GM19463 (cell line): ENCODE results near the gene FAM53A.

Source experiments
- ATAC-seq: cut with Tn5 transposase; IDR thresholded peaks from one replicate; pipeline ENCODE4 v1.9.1; 2021; ENCODE audit warnings: mild to moderate bottlenecking, moderate library complexity; ENCODE audit not compliant: unreplicated experiment

FAM53A gene

DNA sequence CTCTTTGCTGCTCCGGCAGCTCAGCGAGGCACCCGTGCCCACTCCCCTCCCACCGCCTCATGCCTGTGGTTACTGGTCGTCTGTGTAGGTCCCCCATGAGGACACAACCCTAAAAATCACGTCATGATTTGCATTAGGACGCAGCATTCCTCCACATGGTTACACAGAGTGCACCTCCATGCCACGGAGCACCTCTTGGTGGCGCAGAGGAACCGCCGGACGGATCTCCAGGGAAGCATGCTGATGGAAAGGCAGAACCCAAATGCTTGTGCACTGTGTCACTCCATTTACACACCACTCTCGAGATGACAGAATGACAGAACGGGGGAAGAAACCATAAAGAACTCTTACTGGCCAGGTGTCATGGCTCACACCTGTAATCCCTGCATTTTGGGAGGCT lies 22.4 kb downstream of the FAM53A start:
- no peak for ATAC-seq

DNA sequence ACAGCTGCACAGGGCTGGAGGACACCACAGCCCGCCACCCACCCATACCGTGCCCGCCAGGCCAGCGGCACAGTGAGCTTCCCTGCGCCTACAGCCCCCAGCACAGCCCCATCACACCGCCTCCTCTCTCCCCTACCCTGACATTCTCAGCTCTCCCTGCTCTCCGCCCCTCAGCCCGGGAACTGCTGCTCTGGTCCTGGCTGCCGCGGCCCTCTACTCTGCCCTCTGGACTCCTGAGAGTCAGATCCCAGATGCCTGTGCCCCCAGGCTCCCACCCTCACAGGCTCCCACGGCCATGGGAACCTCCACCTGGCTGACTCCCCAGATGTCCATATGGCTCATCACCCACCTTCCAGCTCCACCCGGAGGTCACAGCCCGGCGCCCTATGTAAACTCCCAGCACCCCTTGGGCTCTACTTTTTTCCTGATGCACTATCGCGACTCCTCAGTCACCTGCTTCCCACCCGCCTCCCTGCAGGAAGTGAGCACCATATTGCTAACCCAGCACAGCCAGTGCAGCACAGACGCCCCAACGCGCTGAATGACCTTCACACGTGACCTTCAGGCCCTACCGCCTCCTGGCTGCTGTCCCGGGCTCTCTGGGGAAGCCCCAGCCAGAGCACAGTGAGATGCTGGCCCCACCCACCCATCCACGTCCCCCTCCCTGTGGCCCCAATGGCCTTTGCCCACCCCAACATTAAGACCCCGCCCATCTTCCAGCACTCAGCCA lies 23.0 kb downstream of the FAM53A start:
- ATAC-seq: no peak

DNA sequence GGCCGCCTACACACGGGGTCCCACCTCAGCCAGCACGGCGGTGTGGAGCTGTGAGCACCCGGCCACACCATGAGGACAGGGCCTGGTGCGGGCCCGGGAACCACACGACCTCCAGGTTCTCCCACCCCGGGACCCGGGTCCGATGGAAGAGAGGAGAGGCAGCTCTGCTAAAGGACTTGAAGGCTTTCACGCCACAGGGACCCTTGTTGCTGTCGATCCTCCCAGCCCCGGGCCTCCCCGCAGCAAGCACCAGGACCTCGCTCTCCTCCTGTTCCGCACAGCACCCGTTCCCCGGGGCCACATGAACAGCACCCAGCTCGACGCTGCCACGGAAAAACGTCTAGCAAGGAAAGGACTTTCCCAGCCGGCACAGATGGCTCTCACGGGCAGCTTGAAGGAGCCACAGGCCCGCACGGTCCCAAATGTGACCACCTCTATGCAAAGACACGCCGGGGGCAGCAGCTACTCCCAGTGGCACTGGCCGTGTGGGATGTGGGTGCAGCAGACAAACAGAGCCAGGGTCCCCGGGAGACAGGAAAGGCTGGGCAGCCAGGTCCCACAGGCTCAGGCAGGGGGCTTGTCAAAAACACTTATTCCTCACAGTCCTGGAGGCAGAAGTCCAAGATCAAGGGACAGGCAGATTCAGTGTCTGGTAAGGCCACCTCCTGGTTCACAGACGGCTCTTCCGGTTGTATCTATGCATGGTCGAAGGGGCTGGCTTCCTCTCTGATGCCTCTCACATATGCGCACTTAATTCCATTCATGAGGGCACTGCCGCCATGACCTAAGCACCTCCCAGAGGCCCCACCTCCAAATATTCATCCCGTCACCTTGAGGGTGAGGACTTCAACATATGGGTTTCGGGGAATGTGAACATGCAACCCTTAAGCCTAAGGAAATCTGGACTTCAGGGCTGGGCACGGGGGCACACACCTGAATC lies 24.7 kb downstream of the FAM53A start:
- ATAC-seq: no peak

DNA sequence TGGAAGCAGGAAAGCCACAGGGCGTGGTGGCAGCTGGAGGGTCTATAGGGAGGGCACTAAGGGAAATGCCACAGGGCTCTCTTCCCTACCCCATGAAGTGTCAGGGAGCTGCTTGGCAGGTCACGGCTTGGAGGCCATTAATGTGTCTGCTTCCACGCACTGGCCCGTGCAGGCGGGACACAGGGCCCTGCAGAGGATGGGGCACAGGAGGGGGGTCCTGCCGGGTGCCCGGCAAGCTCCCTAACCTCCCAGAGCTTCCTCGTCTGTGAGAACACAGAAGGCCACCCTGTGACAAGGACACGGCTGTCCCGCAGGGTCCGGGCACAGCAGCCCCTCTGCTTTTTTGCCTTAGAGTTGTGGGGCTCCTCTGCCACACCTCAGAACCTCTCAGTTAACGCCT lies 25.5 kb downstream of the FAM53A start:
- ATAC-seq: no peak

DNA sequence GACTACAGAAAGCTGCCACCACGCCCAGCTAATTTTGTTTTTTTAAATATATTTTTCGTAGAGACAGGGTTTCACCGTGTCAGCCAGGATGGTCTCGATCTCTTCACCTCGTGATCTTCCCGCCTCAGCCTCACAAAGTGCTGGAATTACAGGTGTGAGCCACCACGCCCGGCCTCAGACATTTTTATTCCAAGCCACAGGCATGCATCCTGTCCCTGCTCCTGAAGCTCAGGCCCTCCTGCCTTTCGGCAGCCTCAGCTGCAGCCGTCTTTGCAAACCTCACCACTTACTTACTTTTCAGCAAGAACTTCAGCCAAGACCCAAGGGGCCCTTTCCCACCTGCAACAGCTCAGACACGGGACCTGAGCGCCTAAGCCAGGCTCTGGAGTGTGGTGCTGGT lies 26.0 kb downstream of the FAM53A start:
- ATAC-seq: no peak

DNA sequence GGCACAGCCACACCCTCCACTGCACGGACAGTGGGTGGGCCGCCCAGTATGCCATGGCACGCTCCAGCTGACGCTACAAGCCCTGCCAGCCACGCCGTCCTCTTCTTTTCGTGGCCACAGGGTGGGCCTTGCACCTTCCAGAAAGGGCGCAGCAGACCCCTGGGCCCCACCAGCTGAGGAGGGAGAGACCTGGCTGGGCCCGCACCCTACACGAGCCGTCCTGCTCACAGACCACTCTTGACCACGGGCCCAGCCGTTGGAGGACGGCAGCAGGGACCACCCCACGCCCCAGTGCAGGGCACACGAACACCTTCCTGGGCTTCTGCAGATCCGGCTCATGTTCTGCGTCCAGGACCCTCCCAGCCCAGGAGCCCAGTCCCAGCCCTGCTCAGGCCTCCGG lies 27.1 kb downstream of the FAM53A start:
- no peak for ATAC-seq

DNA sequence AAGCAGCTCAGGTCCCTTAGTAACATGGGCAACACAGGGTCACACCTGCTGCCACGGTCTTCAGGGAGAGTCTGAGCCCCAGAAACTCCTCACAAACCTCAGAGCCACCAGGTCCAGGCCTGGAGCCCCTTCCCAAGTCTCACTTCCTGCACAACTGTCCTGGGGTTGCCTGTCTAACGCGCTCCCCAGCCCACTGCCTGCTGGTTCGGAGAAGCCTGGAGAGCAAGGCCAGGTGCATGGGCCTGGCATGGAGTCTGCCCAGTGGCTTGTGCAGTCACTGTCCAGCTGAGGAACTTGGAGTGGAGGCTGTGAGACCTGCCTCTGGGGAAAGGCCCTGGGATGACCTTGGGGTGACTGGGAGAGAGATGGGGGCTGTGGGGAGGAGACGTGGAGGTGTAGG lies 28.0 kb downstream of the FAM53A start:
- no peak for ATAC-seq

DNA sequence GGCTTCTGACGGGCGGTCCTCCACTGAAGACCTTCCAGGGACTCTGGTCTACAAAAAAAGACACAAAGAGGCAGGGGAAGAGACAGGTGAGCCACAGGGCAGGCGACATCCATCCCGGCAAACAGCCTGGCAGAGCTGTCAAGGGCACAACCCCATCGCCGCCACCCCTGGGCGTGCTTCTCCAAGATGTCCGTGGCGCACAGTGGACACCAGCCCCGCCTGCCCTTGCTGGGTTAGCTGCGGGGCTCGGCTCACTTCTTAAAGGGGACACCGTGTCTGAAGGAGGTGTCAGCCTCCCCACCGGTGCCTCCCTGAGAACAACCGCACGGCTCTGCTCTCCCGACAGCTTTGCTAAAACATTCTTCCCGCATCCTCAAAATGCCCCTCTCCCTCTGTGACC lies 28.4 kb downstream of the FAM53A start:
- ATAC-seq: no peak

DNA sequence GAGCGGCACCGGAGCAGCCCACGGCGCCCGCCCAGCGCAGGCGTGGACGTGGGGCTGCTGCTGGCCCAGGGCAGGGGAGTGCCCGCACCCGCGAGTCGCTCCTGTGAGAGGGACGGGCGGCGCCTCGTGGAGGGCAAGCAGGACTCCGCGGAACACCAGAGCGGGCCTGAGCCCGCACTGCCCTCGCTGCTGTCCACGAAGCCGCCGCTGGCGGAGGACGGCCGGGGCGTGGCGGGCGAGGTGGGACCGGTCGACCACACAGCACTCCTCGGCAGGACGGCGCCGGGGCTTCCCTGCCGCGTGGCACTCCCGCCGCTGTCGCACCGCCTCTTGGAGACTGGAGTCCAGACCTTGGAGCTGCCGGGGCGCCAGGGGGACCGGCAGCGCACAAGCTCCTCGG lies 29.0 kb downstream of the FAM53A start:
- no peak for ATAC-seq

DNA sequence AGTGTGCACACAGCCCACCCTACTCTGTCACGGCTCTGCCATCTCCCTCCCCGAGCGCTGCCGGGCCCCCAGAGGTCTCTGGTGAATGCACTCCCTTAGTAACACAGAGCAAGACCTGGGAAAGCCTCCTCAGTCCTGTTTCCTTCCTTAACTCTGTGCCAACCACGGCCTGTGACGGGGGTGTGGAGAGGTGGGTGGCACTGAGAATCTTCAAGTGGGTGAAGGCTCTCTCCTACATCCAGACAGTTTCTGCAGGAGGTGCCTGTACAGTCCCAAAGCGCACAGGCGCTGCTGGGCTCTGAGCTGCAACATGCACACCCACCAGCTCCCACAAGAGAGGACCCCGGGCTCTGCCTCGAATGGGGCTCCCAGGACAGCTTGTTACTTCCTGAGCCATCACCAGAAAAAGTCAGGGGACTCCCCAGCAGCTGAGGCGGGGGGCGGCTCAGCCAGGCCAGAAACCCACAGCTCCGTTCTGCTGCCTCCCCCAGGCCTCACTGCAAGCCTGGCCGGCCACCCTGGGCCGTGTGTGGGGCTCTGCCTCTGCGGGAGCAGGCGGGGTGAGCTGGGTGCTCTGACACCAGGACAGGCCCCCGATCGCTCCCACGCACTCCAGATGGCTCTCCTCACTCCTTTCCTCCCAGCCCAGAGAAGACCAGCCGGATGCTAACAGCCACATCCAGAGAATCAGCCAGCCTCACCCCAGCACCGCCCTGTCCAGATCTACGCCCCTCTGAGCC lies 29.7 kb downstream of the FAM53A start:
- no peak for ATAC-seq

DNA sequence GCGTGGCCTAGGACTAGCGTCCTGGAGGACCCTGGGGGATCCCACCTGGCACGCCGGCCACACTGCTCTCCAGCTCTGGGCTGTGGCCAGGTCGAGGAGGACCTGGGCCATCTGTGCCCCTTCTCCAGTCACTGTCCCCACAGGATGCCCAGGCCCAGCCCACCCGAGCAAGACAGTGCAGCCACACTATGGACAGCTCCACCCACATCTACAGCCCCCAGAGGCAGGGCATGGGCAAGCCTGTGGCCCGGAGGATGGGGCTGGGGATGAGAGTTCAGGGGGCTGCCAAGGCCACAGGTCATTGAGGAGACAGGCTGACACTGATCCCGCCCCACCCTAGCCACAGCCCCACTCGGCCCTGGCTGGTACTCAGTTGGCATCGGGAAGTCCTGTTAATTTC lies 30.3 kb downstream of the FAM53A start:
- ATAC-seq: no peak

DNA sequence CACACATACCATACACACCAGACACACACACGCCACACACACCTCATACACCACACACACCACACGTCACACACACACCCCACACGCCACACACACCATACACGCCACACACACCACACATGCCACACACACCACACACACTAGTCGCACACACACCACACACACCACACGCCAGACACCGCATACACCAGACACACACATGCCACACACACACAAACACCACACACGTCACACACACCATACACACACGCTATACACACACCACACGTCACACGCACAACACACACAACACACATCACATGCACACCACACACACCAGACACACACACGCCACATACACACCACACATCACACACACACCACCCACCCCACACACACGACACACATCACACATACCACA lies 32.0 kb downstream of the FAM53A start:
- no peak for ATAC-seq

DNA sequence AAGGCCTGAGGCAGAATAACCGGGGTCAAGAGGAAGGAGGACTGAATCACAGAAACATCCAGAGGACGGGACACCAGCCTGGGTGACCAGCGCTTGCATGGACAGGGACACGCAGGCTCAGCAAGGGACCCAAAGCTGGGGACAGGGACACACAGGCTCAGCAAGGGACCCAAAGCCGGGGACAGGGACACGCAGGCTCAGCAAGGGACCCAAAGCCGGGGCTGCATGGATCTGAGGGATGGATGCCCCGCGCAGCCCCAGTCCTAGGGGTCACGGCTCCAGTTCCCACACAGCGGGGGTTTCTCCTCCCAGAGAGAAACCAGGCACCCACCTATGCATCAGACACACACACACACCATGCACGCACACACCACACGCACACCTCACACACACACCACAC lies 32.5 kb downstream of the FAM53A start:
- no peak for ATAC-seq

DNA sequence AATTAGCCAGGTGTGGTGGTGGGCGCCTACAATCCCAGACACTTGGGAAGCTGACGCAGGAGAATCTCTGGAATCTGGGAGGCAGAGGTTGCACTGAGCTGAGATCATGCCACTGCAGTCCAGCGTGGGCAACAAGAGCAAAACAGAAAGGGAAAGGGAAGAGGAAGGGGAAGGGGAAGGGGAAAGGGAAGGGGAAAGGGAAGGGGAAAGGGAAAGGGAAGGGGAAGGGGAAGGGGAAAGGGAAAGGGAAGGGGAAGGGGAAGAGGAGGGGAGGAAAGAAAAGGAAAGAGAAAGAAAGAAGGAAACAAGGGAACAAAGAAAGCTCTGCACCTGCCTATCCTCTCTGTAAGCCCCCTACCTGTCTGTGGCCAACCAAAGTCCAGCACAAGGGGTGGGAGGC lies 35.2 kb downstream of the FAM53A start:
- no peak for ATAC-seq

DNA sequence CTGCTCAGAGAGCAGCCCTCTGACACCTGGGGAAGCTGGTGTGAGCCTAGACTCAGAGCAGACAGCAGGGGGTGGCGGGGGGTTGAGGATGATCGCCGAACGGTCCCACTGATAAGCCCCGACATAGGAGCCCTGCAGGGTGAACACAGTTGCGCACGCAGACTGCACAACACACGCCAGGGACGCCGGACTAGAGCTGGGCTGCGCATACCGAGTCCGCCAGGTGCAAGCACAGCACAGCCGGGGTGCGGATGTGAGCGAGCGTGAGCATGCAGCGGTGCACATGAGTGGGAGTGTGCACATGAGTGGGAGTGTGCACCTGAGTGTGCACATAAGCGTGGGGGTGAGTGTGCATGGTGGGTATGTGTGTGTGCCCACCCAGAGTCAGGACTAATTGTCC lies 36.7 kb downstream of the FAM53A start:
- no peak for ATAC-seq

DNA sequence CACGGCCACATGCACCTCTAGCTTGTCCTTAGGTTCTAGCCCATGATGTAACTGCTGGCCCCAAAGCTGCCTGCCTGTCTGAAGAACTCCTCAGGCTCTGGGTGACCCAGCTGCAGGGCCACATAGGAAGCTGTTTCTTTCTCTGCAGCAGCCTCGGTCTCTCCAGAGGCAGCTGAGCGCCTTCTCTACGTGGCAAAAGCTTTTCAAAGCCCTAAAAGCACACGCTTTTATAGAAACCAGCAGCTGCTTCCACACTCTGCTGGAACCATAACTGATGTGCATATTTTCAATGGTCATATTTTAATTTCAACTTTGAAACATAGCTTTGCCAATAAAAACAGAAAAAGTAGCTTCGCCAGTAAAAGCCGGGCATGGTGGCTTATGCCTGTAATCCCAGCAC lies 37.4 kb downstream of the FAM53A start:
- ATAC-seq: no peak

DNA sequence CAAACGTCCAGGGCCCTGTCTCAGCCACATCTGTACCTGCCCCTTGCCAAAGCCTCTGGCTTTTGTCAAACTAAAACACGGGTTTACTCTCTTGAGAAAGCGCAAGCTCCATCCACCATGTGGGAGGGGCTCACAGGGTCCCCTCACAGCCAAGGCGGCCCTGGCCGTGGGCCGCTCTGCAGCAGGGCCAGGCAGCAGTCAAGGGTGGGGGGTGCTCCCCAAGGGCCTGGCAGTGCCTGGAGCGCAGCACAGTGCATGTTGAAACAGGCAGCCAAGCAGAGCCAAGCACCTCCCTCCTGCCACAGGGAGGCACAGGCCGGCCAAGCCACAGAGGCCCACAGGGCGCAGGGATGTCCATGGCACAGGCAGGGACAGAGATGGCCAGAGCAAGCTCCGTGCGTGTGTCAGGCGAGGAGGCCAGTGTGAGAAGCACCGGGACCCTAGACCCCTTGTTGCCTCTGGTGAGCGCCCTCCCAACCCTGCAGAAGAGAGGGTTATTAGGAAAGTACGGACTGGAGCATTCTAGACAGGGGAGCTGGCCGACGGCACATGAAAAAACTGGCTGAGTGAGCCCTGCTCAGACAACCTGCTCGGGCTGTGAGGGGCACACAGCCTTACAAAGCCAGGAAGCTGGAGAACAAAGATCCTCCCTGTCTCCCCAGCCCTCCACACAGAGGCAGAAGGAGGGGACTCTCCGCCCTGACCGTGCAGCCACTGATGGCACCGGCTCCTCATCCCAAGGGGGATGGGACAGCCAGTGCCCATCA lies 39.0 kb downstream of the FAM53A start:
- ATAC-seq: no peak

DNA sequence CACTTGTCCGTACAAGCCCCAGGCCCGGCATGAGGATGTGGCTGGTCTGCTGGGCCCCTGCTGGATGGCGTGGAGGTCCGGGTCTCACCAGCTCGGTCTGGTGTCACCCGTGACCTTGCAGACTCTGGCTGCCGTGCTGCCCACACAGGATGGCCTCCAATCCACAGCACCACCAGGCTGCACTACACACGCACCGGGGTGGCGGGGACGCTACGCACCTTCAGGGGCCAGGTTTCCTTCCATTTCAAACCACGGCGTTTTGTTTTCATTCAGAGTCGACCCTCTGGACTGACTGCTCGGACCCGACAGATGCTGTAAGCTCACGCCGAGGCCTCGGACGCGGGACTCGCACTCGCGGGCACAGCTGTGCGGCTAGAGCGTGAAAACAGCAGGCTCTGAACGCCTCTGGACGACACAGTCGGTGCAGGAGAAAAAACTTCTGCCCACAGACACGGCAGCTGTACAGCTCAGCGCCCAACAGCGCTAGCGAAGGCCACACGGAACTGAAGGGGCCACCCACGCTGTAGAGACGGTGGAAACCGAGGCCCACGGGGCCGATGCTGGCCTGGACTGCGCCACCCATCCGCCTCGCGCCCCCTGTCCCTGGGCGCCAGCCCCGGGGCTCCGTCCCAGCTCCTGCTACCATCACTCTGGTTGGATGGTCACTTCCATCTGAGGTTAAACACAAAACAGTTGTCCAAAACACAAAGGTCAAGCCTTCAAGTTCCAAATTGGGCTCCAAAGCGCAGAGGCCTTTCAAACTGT lies 40.0 kb downstream of the FAM53A start:
- no peak for ATAC-seq

DNA sequence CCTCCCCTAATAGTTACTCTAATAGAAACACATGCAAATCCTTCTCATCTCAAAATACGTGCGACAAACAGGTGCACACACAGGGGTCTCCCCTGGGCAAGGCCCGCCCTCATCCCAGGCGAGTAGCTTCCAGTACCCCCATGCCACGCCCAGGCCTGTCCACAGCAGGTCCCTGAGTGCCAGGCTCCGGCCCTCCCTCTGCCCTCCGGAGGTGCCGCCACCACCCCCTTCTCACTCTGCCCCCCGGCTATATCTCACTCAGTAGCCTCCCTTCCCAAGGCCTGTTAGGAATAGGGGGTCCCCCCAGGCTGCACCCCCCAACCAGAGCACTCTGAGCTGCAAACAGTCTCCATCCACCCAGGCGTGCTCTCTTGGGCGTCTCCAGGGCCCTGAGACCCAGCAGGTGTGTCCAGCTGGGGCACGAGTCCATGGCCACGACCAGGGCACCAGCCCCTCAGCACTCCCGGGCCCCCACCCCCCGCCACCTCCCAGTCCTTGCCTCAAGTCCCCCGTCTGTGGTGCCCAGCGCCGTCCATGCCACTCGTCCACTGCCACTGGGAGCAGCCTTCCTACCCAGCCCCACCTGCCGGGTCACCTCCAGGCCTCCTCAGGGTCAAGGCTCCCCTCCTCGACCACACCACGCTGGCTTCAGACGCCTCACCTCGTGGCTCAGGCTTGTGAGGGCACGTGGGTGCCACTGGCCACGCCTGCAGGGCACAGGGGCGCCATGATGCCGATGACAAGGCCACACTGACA lies 41.7 kb downstream of the FAM53A start:
- no peak for ATAC-seq
